HCT116 (cell line): ENCODE results near the gene OR4E2.
"Not testable (repeated sequence)": the region's sequence is repeated elsewhere in the genome, so short reads cannot be mapped to it uniquely, and the experiment has no call there.

Experiments used
- CEBPB ChIP-seq: IDR thresholded peaks from 2 replicates; pipeline ENCODE4 v1.6.1; 2012; ENCODE audit warnings: low read depth
- CTCF ChIP-seq, 3 experiments: fragments of 200-600 bp in 1 of 3; sonication (generic) in 1 of 3; IDR thresholded peaks in 2 of 3; conservative IDR thresholded peaks in 1 of 3; 2 replicates each; pipeline ENCODE4 v1.5.1; 2012 to 2017; ENCODE audit warnings: low read depth in 2 of 3, low read length in 2 of 3, antibody characterized with exemption in 1 of 3, borderline replicate concordance in 1 of 3, control low read depth in 1 of 3, mild to moderate bottlenecking in 1 of 3, mixed read lengths in 1 of 3, mixed run types in 1 of 3, moderate library complexity in 1 of 3; ENCODE audit not compliant: insufficient read depth in 1 of 3
- EZH2 ChIP-seq: fragments of 200-600 bp; sonication (generic); IDR thresholded peaks from 2 replicates; pipeline ENCODE4 v1.6.1; 2017; ENCODE audit warnings: antibody characterized with exemption, mixed run types
- POLR2A ChIP-seq: IDR thresholded peaks from 2 replicates; pipeline ENCODE4 v1.7.0; 2011; ENCODE audit warnings: borderline replicate concordance; ENCODE audit not compliant: insufficient read depth, insufficient read length; ENCODE audit errors: extremely low read depth
- POLR2AphosphoS5 ChIP-seq: IDR thresholded peaks from 2 replicates; pipeline ENCODE4 v1.6.1; 2011; ENCODE audit warnings: mild to moderate bottlenecking, low read depth, low read length, moderate library complexity

GRCh38 chr14:21698538-21698937, 44.9 kb downstream of the OR4E2 start:
- not testable (repeated sequence) for TF ChIP-seq CTCF (IDR thresholded peaks at IDR 0.05 in 2 of 3, conservative IDR thresholded peaks at IDR 0.05 in 1 of 3; ENCODE audit: borderline replicate concordance in 1 of 3, insufficient read depth in 1 of 3, low read depth in 2 of 3, low read length in 2 of 3); POLR2A; EZH2; POLR2AphosphoS5; CEBPB
